ENCODE results near the gene DGLUCY.

DNA sequence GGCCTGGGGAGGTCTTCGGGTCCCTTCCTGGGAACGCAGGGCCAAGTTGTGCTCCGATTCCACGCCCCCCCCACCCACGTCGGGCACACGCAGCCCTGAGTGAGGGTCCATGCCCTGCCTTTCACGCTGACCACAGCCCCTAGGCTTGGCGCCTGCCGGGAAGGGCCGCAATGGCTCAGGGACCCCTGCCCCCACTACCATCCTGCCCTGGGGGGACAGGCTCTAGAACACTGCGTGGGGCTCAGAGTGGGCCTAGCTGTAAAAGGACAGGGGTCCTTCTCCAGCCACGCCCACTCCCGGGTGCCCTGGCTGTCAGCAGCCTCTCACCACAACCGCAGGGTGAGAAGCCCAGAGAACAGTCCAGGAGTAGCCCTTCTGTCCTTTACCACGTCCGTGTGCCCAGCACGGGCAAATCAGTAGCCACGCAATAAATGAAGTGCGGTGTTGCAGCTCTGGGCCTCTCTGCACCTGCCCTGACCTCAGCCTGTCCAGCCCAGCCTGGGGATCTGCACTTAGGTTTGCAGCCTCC, 140.0 kb downstream of the DGLUCY start:
- no peak for TF ChIP-seq CTCF (IDR thresholded peaks at IDR 0.05)
- no peak for TF ChIP-seq POLR2A (IDR thresholded peaks at IDR 0.05)
